Posterior vena cava (tissue), 2 donors: ENCODE measurements around the gene WNT7A. TPM values are rescaled to one million over a fixed set of nuclear protein-coding genes. Genes with fewer than 3 reads are reported as not detected.

Experiments used
- DNase-seq: peaks from one replicate; pipeline ENCODE4 v3.0.0-alpha.2; 2020; ENCODE audit warnings: low spot score
- intact Hi-C, 2 donors: fragments of 100-400 bp; cut with DNase I; formaldehyde crosslinking; loops; one replicate each; pipeline versions ENCODE4 v1.14.1 to v1.14.2; 2022 to 2023
- total RNA-seq, 2 donors: library from RNA; stranded (reverse); fragmentation: NEBNext Ultra II Directional; extraction: Animal tissue kit (Norgen Biotek cat#: 25700); gene quantifications; one replicate each; pipeline ENCODE4 v1.2.1, GENCODE V29; 2021
- donor health status: DM: yes; HTN: yes; CAD: no.
- donor health status: DM: yes; HTN: yes; CAD: no.

The WNT7A gene
- total RNA-seq, 2 donors from 2014 or later: not detected

DNA sequence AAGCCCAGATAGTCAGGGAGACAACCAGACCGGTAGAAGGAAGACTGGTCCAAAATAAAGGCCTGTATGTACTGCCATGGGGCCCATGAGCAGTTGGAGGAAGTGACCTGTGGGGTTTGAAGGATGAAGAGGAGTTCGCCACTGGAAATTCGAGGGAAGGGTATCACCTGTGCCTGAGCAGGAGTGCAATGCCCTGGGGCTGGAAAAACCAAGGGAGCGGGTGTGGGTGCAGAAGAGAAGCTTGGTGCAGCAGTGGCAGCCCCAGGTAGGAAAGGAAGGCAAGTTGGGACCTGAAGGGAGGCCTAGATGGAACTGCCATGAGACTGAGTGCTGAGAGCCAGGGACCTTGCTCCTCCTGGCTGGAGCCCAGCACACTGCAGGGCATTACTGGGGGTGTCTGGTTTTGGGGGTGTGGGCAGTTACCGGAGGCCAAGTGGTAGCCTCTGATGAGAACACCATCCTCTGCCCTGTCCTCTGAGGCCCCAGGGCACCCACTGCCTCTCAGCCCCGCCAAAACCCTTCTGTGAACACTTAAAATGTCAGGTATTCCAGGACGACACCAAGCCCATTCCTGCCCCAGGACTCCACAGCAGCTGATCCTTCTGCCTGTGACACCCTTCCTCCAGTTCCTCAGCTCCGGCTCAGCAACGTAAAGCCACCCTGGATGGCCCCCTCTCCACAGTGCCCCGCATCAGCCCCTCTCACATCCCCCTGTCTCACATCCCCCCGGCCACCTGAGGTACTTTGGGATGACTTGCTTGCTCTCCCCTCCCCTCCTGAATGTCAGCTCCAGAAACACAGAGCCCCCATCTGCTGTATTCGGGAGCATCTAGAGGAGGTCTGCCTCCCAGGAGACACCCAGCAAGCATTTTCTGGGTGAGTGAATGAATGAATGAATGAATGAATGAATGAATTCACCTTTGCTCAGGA lies 42.9 kb downstream of the WNT7A start:
- peak; percentile 62 for DNase-seq
- intact Hi-C loops: no loop called here

DNA sequence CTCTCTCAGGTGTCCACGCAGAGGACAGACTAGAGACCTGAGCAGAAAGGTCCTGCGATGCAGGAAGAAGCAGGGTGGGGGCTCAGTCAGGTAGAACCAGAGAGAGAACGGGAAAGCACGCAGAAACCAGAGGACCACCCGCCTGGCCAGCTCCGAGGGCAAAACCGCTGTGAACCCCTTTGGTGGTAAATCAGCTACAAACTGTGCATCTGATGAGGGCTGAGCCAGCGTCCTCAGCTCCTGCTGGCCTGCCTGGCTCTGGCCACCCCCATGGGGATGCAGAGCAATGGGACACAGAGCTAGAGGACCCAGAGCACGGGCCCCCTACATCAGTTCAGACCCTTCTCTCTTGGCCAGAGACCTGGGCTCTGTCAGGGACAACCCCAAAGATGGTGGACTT lies 44.6 kb downstream of the WNT7A start:
- peak; percentile 61 for DNase-seq
- intact Hi-C loops: no loop called here

DNA sequence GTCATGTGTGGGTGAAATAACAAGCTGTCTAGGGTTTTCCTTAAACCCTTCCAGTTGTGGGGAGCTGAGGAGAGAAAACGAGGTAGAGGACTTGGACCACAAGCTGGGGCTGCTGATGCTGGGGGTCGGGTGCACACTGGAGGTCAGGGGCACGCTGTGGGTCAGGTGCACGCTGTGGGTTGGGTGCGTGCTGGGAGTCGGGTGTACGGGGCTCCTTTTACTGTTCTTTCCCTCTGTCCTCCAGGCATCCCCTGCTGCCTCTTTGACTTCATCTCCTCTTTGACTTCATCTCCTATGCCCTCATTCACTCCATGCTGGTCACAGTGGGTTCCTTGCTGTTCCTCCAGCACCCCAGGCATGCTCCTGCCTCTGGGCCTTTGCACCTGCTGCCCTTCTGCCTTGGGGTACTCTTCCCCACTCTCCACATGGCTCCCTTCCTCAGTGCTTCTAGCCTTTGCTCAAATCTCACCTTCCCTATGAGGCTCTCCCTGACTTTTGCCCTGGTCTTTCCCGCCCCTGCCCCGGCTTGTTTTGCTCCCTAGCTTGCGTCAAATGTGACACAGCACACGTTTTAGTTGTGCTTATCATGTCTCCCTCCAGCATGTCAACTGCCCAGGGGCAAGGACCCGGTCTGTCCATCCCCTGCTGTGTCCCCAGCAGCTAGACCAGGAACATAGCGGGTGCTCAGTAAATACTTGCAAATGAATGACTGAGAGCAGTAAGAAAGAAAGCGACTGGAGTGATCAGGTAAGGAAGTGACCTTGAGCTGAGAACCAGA lies 45.4 kb downstream of the WNT7A start:
- DNase-seq: peak; percentile 45
- intact Hi-C loops: no loop called here

DNA sequence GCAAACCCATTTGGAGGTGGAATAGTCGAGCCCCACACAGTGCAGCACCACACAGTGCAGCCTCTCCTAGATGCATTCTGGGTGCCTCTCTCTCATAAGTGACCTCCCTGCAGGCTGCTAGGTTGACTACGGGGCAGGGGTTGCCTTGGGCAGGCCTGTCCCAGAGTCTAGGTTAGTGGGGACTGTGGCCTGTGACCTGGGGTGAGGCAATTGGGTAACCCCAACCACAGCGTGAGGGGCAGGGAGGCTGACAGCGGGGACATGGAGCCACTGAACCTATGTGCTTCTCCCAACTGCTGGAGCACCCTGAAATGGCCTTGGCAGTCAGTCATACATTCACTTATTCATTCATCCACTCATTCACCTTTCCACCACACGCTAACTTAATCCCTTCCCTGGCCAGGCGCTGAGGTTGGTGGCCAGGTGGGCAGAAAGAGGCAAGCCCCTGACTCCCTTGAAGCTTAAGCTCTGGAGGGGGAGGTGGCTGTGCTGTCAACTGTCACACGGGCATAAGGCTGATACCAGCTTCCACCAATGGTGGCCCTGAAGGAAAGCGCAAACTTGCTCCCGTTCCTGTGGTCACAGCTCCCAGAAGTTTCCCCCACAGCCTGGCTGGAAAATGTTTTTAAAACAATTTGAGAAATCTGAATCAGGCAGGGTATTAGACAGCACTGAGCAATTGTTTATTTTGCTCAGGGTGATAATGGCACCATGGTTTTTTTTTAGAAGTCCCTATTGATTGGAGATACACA lies 46.2 kb downstream of the WNT7A start:
- intact Hi-C loops: no loop called here
- peak; percentile 55 for DNase-seq

DNA sequence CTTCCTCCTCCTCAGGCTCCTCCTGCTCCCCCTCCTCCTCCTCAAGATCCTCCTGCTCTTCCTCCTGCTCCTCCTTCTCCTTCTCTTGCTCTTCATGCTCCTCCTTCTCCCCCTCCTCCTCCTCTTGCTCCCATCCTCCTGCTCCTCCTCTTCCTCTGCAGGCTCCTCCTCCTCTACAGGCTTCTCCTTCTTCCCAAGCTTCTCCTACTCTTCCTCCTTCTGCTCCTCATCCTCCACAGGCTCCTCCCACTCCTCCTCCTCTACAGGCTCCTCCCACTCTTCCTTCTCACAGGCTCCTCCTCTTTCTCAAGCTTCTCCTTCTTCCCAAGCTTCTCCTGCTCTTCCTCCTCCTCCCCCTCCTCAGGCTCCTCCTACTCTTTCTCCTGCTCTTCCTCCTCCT lies 47.7 kb downstream of the WNT7A start:
- intact Hi-C loops: no loop called here
- DNase-seq: no peak

DNA sequence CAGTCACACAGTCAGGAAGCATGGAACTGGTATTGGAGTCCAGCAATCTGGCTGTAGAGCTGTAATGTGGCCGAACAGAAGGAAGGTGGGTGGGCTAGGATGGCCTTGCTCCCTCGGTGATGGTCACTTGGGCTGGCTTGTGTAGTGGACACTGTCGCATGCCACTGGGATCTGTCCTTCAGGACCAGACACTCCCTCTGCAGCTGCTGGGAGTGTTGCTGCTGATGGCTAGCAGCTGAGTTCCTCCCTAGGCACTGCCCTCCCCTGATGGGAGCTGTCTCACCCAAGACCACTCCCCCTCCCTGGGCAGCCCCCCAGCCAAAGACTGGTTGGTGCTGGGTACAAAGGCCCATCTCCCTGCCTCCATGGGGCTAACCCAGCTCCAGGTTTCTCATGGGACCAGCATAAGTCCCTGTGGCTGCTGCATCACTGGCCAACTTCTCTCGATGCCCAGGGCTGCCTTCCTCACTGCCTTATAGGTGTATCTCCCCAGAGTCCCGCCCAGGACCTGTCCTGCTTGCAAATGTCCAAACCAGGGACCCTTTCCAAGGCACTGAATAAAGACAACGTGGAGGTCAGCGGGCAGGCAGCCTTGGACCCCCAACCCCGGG lies 48.4 kb downstream of the WNT7A start:
- peak; percentile 72 for DNase-seq
- intact Hi-C loops: no loop called here

DNA sequence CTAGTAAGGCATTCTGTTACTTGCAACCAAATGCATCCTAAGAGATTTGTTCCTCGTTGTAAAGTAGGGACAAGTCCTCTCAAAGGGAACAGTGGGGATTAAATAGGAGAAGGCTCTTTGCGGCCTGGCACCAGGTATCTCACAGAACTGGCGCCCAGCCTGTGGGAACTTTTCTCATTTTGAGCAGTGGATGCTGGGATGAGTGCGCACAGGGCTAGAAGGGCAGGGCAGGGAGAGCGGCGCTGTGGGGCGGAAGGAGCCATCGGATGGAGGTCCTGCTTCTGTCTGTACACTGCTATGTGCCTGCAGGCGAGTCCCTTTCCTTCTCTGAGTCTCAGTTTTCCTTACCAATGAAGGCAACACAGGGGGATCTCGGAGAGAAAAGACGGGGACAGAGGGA lies 50.6 kb downstream of the WNT7A start:
- no peak for DNase-seq
- intact Hi-C loops: no loop called here

DNA sequence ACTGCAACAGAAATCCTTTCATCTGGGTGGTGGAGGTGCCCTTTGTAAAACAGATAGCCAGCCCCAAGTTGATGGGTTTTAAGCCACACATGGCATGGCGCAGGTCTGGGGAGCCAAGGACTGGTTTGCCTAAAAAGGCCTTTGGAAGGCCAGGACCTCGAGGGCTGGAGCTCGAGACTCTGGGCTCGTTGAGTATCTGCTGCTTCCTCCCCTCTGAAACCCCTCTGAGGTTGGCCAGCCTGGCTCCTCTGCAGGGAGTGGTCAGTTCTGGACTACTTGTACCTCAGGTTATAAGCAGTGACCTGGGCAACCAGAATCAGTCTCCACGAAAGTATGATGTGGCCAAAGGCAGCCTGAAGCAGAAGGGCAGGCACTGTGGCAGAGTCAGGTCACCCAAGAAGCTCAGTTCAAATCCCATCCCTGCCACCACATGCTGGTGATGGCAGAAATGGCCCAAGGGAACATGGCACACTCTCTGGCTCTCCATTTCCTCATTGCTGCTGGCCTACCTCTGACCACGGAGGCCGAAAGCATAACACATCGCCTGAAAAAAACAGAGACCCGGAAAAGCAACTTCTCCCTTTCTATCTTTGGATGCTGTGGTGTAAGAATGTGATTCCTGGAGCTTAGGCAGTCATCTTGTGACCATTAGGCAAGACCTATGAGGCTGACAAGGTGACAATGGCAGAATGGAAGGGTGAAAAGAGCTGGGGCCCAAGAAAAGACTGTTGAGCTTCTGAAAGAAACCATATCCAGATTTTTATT lies 51.2 kb downstream of the WNT7A start:
- peak; percentile 66 for DNase-seq
- intact Hi-C loops: no loop called here

DNA sequence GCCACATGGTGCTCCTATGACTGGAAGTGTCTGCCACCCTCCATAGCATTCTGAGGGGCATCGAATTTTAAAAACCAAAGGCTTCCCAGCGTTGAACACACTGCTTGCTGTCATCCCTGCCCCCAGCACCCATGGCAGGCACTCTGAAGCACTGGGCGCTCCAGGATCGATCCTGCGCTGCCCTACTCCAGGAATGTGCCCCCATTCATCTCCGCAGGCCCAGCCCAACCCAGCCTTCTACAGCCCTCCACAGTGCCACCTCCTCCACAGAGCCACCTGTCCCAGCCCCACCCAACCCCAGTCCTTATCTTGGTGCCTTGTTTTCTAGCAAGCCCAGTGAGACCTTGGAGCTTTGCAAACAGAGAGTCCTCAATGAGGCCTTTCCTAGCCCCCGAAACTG lies 52.2 kb downstream of the WNT7A start:
- intact Hi-C loops: no loop called here
- DNase-seq: peak; percentile 31

DNA sequence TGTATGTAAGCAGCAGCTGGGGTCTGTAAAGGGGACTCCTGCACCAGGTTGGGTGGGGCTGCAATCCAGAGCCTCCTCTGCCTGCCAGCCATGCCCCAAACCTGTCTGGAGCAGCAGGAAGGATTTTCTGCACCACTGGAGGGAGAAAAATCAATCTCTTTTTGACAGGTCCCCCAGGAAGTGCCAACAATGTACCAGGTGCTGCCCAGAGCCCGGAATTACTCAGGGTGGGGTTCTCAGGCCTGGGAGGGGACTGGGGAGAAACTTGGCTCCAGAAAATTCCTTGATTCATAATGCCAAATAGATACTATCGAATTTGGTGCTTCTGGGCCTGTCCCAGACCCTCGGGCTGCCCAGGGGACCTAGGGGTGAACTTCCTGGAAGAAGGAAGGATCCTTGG lies 52.6 kb downstream of the WNT7A start:
- intact Hi-C loops: no loop called here
- DNase-seq: peak; percentile 49

DNA sequence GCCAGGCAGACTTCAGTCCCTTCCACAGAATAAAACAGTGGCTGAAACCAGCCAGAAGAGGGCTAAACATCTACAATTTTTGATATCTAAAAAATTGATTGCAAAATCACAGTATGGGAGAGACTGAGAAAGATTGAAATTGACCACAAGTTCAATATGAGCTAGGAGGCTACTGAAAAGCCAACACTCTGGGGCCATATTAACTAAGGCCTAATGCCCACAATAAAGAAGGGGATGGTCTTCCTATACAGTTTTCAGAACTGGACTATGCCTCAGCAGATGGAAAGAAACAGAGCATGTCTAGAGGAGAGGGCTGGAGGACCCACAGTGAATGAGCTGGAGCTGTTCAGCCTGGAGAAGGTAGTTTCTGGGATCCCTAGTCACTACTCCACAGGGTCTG lies 53.2 kb downstream of the WNT7A start:
- intact Hi-C loops: no loop called here
- no peak for DNase-seq

DNA sequence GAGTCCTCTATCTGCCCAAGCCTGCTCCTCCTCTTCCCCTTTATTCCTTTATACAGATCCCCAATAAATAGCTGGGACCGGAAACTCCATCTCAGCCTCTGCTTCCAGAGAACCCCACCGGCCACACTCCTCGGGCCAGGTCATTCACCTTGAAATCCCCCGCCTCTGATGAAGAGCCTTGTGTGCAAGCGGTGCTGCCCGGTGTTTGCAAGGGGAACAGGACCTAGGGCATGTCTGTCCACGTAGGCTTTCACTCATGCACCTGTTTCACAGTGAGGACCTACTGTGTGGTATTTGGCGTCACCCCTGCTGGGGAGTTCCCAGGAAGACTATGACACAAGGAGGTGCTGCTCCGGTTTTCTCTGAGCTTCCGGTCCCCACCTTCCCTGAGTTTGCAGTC lies 54.0 kb downstream of the WNT7A start:
- DNase-seq: peak; percentile 48
- intact Hi-C loops: loop anchor here in 1 of 2 donors (1.0 kb wide), 1 partner anchor 47 kb away; no protein-coding TSS in a partner anchor

DNA sequence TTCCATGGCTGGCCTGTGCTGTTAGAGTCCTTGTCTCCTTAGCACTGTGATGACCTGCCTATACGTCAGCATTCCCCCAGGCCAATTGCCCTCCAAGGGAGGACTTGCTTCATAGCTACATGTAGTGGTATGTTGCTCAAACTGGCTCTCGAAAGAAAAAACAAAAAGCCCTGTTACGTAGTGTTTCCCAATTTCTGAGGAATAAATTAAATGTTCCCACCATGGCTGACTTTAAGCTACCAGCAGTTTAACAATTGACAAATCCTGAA lies 54.6 kb downstream of the WNT7A start:
- peak; percentile 7 for DNase-seq

DNA sequence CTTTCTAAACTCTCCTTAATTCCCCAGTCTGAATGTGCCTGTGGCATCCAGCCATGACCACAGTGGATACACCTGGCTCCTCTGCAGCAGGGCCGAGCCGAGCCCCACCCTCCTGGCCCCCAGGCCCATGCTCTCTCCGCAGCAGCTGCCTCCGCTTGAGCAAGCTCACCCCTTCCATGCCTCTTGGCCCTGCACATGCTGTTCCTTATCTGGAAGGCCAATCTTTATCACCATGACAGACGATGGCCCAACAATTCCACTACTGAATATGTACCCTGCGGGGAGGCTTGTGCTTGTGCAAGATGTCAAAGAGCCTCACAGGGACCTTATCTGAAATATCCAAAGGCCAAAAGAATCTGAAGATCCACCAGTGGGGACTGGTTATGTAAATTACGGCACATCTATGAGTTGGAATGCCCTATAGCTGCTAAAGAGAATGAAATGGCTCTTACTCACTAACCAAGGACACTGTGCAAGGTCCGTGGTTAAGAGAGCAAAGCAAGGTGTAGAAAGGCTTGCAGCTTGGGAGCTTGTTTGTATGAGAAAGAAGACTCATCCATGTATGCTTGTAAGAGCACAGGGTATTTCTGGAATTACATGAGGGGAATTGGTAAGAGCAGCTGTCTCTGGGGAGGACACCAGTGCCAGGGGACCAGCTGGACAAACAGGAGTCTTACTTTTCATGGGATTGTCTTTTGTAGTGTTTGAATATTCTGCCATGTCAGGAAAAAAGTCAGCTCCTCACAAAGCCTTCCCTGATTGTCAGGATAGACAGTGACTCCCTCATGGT lies 55.2 kb downstream of the WNT7A start:
- intact Hi-C loops: loop anchor here in 1 of 2 donors (1.0 kb wide), 1 partner anchor 49 kb away; no protein-coding TSS in a partner anchor
- DNase-seq: peak; percentile 66

More for the DNA sequence above, 54.6 kb downstream of the WNT7A start:
- intact Hi-C loops: loop anchor here in 1 of 2 donors (1.0 kb wide), 1 partner anchor 48 kb away; no protein-coding TSS in a partner anchor

DNA sequence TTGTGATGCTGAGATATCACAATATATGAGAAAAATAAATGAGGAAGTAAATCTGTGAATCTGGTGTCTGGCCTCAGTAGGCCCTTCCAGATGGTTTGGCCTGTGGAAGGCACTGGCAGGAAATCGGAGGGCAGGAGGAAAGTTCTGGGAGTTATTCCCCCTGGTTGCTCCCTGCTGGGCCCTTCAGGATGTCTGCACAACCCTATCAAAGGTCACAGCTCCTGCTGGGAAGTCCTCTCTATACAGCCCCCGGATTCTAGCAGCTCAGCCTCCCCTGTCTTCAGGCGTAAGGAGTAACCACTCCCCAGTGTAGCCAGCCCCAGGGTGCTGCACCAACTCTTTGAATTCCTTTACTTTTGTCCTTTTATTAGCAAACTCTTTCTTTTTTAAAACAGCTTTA lies 56.2 kb downstream of the WNT7A start:
- intact Hi-C loops: no loop called here
- peak; percentile 15 for DNase-seq

DNA sequence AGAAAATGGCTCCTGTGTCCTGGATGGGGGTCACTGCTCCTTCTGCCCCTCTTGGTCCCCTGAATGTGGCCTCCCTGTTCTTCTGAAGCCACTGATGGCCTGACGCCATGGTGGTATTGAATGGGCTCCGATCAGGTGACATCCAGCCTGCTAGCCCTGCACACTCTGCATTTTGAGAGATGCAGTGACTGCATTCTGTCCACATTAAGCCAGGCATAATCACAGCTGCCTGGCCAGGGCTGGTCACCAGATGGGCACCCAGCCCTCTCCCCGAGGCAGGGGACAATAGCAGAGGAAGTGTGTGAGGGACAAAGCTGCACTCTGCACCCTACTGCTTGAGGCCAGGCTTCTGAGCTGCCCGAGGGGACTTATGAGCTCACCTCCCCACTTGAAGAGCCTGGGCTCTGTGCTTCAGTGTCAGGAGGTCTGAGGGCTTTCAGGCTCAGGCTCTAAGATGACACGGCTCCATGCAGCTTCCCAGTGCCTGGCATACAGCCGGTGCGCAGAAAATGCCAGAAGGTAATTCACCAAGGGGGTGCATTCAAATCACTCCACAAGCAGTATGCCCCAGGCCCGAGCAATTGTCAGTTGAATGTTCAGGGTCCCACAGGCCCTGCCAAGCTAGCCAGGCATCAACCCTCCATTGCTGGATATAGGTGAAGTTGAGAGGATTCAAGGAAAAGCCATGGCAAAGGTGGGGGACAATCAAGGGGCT lies 56.8 kb downstream of the WNT7A start:
- DNase-seq: peak; percentile 56
- intact Hi-C loops: no loop called here

DNA sequence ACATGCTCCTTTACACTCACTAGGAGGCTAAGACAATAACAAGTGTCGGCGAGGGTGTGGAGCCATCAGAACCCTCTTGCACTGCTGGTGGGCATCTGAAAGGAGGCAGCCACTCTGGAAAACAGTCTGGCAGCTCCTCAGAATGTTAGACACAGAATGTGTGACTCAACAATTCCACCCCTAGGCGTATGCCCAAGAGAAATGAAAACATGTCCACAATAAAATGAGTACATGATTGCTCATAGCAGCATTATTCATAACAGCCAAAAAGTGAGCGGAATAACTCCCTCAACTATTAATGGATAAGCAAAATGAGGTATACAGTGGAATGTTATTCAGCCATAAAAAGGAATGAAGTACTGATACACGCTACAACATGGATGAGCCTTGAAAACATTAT lies 57.8 kb downstream of the WNT7A start:
- peak; percentile 7 for DNase-seq
- intact Hi-C loops: no loop called here
